CD4-positive, alpha-beta memory T cell (primary cell): ENCODE results near the gene LYPLAL1. TPM values are rescaled to one million over a fixed set of nuclear protein-coding genes. Genes with fewer than 3 reads are reported as not detected.

ENCODE experiments used
- CTCF ChIA-PET: fragments of 350-600 bp; sonication (Branson Sonifier 250); formaldehyde crosslinking; loops from one replicate; lab custom pipeline; 2021; ENCODE audit warnings: inconsistent platforms; ENCODE audit not compliant: partially characterized antibody; lab: Charles Lee
- POLR2A ChIA-PET: fragments of 350-600 bp; sonication (Branson Sonifier 250); formaldehyde crosslinking; loops from one replicate; lab custom pipeline; 2021; ENCODE audit not compliant: partially characterized antibody; lab: Charles Lee
- DNase-seq, 5 donors: peaks; one replicate each; pipeline versions ENCODE4 v3.0.0 to v3.0.0-alpha.2; 2020 to 2022; ENCODE audit warnings: mixed read lengths in 1 of 5
- H3K27ac ChIP-seq: one replicate; pipeline ENCODE4 v1.7.0; 2013; ENCODE audit warnings: low read depth, low read length
- H3K27me3 ChIP-seq: 2 replicates; pipeline ENCODE4 v1.7.0; 2013; ENCODE audit warnings: mild to moderate bottlenecking, low read length, moderate library complexity; ENCODE audit not compliant: insufficient read depth
- H3K36me3 ChIP-seq: 2 replicates; pipeline ENCODE4 v1.7.0; 2013; ENCODE audit warnings: mild to moderate bottlenecking, low read length, moderate library complexity; ENCODE audit not compliant: insufficient read depth
- H3K4me1 ChIP-seq: 2 replicates; pipeline ENCODE4 v1.7.0; 2013; ENCODE audit warnings: mild to moderate bottlenecking, low read length, moderate library complexity; ENCODE audit not compliant: insufficient read depth
- H3K4me3 ChIP-seq, 2 donors: one replicate each; pipeline ENCODE4 v1.7.0; 2013; ENCODE audit warnings: low read length in 2 of 2, mild to moderate bottlenecking in 1 of 2
- H3K9me3 ChIP-seq, 2 donors: one replicate each; pipeline ENCODE4 v1.7.0; 2013; ENCODE audit warnings: low read length in 2 of 2, control low read depth in 1 of 2; ENCODE audit not compliant: control insufficient read depth in 1 of 2
- H3K27ac Mint-ChIP-seq, 7 donors: one replicate each; pipeline ENCODE4 v1.8.0; 2020 to 2021; ENCODE audit warnings: mixed read lengths in 7 of 7, mild to moderate bottlenecking in 6 of 7, inconsistent platforms in 3 of 7, moderate library complexity in 3 of 7
- H3K27me3 Mint-ChIP-seq, 2 donors: one replicate each; pipeline ENCODE4 v1.8.0; 2020 to 2021; ENCODE audit warnings: mixed read lengths in 2 of 2
- H3K36me3 Mint-ChIP-seq, 2 donors: one replicate each; pipeline ENCODE4 v1.8.0; 2020 to 2021; ENCODE audit warnings: mixed read lengths in 2 of 2, inconsistent platforms in 1 of 2, mild to moderate bottlenecking in 1 of 2
- H3K4me1 Mint-ChIP-seq, 4 donors: one replicate each; pipeline ENCODE4 v1.8.0; 2020 to 2021; ENCODE audit warnings: mixed read lengths in 4 of 4, mild to moderate bottlenecking in 1 of 4
- H3K4me3 Mint-ChIP-seq, 8 donors: one replicate each; pipeline ENCODE4 v1.8.0; 2020 to 2021; ENCODE audit warnings: mixed read lengths in 8 of 8, mild to moderate bottlenecking in 7 of 8, moderate library complexity in 6 of 8, inconsistent platforms in 3 of 8
- H3K9me3 Mint-ChIP-seq, 8 donors: one replicate each; pipeline ENCODE4 v1.8.0; 2020 to 2021; ENCODE audit warnings: mixed read lengths in 8 of 8, mild to moderate bottlenecking in 5 of 8, inconsistent platforms in 3 of 8, moderate library complexity in 1 of 8
- intact Hi-C: fragments of 100-400 bp; cut with micrococcal nuclease; formaldehyde crosslinking; loops from one replicate; pipeline ENCODE4 v1.15.1; 2023
- polyA plus RNA-seq, 2 donors: library from polyadenylated mRNA; unstranded; fragments of 300-500 nt; fragmentation: Illumina TruSeq; gene quantifications; one replicate each; pipeline ENCODE4 v1.2.3, GENCODE V29; 2021
- total RNA-seq, 2 experiments: library from RNA; stranded (reverse); gene quantifications; one replicate each; pipeline ENCODE4 v1.2.3, GENCODE V29; 2021

LYPLAL1 gene
- total and polyA plus RNA-seq, 4 experiments from 2014 or later: 22.1 to 33.7 (median 29.3) TPM

DNA sequence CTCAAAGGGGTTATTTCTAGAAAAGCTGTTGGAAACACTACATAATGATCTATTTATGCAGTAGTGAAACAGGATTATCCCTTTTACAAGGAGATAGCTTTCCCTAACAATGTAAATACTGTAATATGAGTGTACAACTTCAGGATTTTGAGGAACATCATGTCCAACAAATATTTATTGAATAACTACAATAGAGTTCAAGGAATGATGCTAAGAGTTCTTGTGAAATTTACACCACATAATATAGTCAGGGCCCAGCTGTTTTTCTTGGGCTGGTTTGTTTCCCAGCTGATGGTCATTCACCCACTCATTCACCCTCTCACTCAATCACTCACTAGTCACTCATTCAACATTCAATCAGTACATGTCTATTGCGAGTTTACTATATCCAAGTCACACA, 12.3 kb upstream of the LYPLAL1 start:
- no peak overlapping the region for H3K4me3 ChIP-seq
- POLR2A ChIA-PET: interaction anchor here (2.1 kb wide), 1 partner anchor 12 kb away, joined by 7 read pairs; the partner anchor contains the start of gene LYPLAL1

DNA sequence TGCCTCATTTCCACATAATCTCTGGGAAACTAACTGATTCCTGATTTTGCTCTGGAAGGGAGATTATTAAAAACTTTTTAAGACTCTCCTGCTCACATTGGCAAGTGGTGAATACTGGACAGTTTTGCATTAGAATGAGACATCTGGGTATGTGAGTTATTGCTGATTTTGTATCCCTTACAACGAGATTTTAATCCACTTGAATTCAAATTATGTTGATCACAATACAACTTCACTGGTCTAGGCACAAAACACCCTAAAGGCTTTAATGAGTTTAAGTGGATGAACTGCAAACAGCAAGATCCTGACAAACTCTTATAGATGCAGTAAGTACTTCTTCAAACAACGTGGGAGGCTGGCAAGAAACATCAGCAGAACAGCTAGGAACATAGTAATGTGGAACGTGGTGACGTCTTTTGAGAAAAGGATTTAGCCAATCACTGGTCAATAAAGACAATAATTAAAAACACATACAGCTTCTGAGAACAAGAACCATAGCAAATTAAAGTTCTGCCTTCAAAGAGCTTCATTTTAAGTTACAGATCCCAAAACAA, 10.2 kb upstream of the LYPLAL1 start:
- no peaks in the 10 kb centered on the region for H3K9me3 Mint-ChIP-seq

More for the DNA sequence above, 12.3 kb upstream of the LYPLAL1 start:
- Mint-ChIP-seq H3K9me3 (no peaks in the 10 kb centered on the region), H3K27me3 (peaks cover 3 to 5% of the 10 kb centered on the region in 2 donors), H3K36me3 (no peaks in the 10 kb centered on the region), H3K27ac (no peak overlapping the region), H3K4me1 (no peaks in the 10 kb centered on the region), H3K4me3 (no peak overlapping the region)
- Histone ChIP-seq H3K27ac (no peak overlapping the region), H3K36me3 (no peaks in the 10 kb centered on the region), H3K27me3 (no peaks in the 10 kb centered on the region), H3K9me3 (no peaks in the 10 kb centered on the region), H3K4me1 (no peaks in the 10 kb centered on the region)
- CTCF ChIA-PET: no interaction called here
- DNase-seq: no peak
- intact Hi-C loops: no loop called here

DNA sequence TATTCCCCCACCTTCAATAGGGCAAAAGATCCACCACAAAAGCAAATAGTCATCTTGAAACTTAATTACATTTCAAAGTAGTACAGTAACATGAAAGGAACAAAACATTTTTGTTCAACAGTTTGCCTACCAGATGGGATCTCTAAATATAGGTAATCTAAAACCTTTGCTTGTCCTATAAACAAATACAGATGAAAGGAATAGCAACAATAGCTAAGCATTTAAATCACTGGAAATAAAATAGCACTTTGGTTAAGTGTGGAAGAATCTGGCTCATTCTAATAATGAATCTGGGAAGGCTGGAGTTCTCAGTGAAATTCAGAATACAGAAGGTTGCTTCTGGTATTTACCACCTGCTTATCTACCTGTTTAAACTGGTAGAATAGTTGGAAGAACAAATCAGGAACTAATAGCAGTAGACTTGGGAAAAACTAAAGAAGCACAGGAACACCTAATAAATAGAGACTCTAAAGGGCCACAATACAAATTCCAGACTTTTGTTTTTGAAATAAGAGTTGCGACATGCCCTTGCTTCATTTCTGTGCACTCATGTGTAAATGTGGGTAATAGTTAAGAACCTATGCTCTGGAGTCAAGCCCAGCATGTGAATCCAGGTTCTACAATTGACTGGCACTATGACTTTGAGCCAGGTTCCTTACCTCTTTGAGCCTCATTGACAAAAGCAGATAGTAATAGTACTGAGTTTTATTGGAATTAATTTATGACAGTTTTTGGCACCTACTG, 2.3 kb upstream of the LYPLAL1 start:
- CTCF ChIA-PET: no interaction called here

More for the DNA sequence above, 10.2 kb upstream of the LYPLAL1 start:
- intact Hi-C loops: no loop called here
- Histone ChIP-seq H3K4me1 (no peaks in the 10 kb centered on the region), H3K27me3 (no peaks in the 10 kb centered on the region), H3K9me3 (no peaks in the 10 kb centered on the region), H3K4me3 (no peak overlapping the region), H3K36me3 (no peaks in the 10 kb centered on the region), H3K27ac (no peak overlapping the region)
- Mint-ChIP-seq H3K4me3 (no peak overlapping the region), H3K36me3 (no peaks in the 10 kb centered on the region), H3K27me3 (peaks cover 3 to 7% of the 10 kb centered on the region in 2 donors), H3K27ac (no peak overlapping the region), H3K4me1 (no peaks in the 10 kb centered on the region)
- ChIA-PET CTCF (no interaction called here), POLR2A (no interaction called here)
- DNase-seq: no peak

DNA sequence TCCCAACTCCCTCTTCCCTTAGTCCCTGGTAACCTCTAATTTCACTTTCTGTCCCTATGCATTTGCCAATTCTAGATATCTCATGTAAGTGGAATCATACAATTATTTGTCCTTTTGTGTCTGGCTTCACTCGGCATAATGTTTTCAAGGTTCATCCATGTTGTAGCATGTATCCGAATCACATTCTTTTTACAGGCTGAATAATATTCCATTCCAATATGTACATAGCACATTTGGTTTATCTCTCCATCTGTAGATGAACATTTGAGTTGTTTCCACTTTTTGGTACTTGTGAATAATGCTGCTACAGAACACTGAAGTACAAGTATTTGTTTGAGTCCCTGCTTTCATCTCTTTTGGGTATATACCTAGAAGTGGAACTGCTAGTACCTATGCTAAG, 857 bp upstream of the LYPLAL1 start:
- Mint-ChIP-seq H3K4me3 (peak overlapping the region in 7 of 8 donors; percentile 36 to 100 (median 99)), H3K9me3 (no peaks in the 10 kb centered on the region), H3K27me3 (peaks cover 0 to 2% of the 10 kb centered on the region in 2 donors), H3K4me1 (peaks cover 33 to 44% (median 39%) of the 10 kb centered on the region in 4 donors), H3K27ac (peak overlapping the region; percentile 59 to 99 (median 93)), H3K36me3 (peaks cover 4 to 11% of the 10 kb centered on the region in 2 donors)
- Histone ChIP-seq H3K27me3 (no peaks in the 10 kb centered on the region), H3K9me3 (no peaks in the 10 kb centered on the region), H3K4me1 (peaks cover 33% of the 10 kb centered on the region), H3K27ac (no peak overlapping the region), H3K4me3 (no peak overlapping the region), H3K36me3 (no peaks in the 10 kb centered on the region)
- DNase-seq: no peak
- intact Hi-C loops: loop anchor here (1.0 to 5.0 kb wide), 3 partner anchors 826 to 888 kb away; partner anchors contain the start of genes EPRS1, RRP15 and TGFB2
- ChIA-PET POLR2A (interaction anchor here (0.9 kb wide), 1 partner anchor 1542 kb away, joined by 5 read pairs; the partner anchor contains the start of genes GPATCH2 and SPATA17), CTCF (interaction anchor here (0.8 kb wide), 1 partner anchor 12 kb away, joined by 4 read pairs; no protein-coding TSS in a partner anchor)

More for the DNA sequence above, 2.3 kb upstream of the LYPLAL1 start:
- Mint-ChIP-seq H3K36me3 (peaks cover under 1 to 11% of the 10 kb centered on the region in 2 donors), H3K4me3 (no peak overlapping the region), H3K27ac (no peak overlapping the region), H3K27me3 (peaks cover 0 to 2% of the 10 kb centered on the region in 2 donors), H3K4me1 (peaks cover 20 to 29% (median 26%) of the 10 kb centered on the region in 4 donors), H3K9me3 (no peaks in the 10 kb centered on the region)
- Histone ChIP-seq H3K4me1 (peaks cover 32% of the 10 kb centered on the region), H3K27me3 (no peaks in the 10 kb centered on the region), H3K4me3 (no peak overlapping the region), H3K36me3 (no peaks in the 10 kb centered on the region), H3K27ac (no peak overlapping the region), H3K9me3 (no peaks in the 10 kb centered on the region)
- POLR2A ChIA-PET: no interaction called here
- DNase-seq: no peak
- intact Hi-C loops: loop anchor here (5.0 kb wide), 2 partner anchors 824 to 876 kb away; partner anchors contain the start of genes EPRS1 and TGFB2

DNA sequence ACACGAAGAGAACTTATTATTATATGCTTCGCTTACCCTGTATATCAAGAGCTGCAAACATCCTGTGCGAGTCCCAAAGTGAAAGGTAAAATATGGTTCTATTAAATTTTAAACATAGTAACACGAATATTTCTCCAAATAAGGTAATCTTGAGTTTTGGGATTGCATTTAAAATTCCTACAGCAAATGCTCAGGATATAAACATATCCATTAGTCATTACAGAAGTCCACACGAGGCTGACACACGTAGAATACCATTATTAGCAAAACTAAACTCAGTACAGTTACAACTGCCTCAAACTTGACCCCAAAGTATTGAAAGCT, 282 bp upstream of the LYPLAL1 start:
- H3K27ac Mint-ChIP-seq: peak overlapping the region; percentile 88 to 99 (median 98)
- H3K9me3 Mint-ChIP-seq: no peaks in the 10 kb centered on the region
- Histone ChIP-seq H3K36me3 (no peaks in the 10 kb centered on the region), H3K9me3 (no peaks in the 10 kb centered on the region), H3K27ac (peak overlapping the region; percentile 79), H3K4me3 (peak overlapping the region; percentile 42 to 84), H3K27me3 (no peaks in the 10 kb centered on the region), H3K4me1 (peaks cover 35% of the 10 kb centered on the region)
- no peaks in the 10 kb centered on the region for H3K27me3 Mint-ChIP-seq
- H3K4me1 Mint-ChIP-seq: peaks cover 35 to 47% (median 42%) of the 10 kb centered on the region in 4 donors
- intact Hi-C loops: loop anchor here (1.0 to 5.0 kb wide), 3 partner anchors 826 to 888 kb away; partner anchors contain the start of genes EPRS1, RRP15 and TGFB2
- CTCF ChIA-PET: interaction anchor here (0.8 to 1.4 kb wide), 3 partner anchors 13 to 34 kb away, joined by 3 to 4 read pairs (median 3); no protein-coding TSS in a partner anchor
- POLR2A ChIA-PET: interaction anchor here (0.5 to 1.3 kb wide), 4 partner anchors 9 to 1543 kb away, joined by 3 to 7 read pairs (median 5); partner anchors contain the start of genes GPATCH2, RRP15 and SPATA17
- peak overlapping the region; percentile 93 to 100 (median 99) for H3K4me3 Mint-ChIP-seq
- peaks cover 4 to 11% of the 10 kb centered on the region in 2 donors for H3K36me3 Mint-ChIP-seq
- DNase-seq: no peak

DNA sequence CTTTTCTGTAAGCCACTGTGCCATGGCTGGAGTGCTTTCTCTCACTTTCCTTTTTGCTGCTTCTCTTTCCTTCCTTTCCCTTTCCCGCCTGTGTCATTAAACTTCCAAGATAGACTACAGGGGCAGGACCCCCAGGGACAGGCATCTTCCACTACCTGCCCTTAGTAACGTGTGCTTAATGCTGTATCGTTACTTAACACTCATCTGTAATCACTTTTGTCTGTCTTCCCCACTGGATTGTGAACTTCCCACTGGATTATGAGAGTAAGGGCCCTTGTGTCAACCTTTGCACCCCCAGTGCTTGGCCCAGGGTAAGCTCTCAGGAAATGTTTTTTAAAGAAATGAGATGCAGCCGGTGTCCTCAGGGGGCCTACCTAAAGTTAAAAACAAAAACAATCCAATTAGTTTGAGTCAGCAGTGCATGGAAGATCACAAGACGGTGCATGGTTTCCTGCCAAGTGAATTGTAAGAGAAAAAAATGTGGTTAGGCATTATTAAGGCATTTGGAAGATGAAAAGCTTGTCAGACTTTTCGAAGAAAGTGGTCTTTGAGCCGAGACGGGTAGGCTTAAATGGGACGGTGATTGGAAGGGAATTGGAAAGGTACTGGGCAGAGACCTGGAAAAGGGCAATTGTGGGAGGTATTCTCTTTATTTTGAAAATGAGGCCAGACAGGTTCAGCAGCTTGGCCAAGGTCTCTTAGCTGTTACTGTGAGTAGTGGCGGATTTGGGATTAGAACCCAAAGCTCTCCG, 958 bp downstream of the LYPLAL1 start:
- H3K4me3 Mint-ChIP-seq: peak overlapping the region; percentile 93 to 100 (median 99)
- H3K9me3 Mint-ChIP-seq: no peaks in the 10 kb centered on the region
- POLR2A ChIA-PET: interaction anchor here (1.3 to 1.8 kb wide), 2 partner anchors 14 to 890 kb away, joined by 5 to 7 read pairs; partner anchors contain the start of gene RRP15
- H3K27ac Mint-ChIP-seq: peak overlapping the region; percentile 88 to 99 (median 98)
- H3K27me3 Mint-ChIP-seq: no peaks in the 10 kb centered on the region
- DNase-seq: peak; percentile 35 to 51 (median 43)
- CTCF ChIA-PET: interaction anchor here (1.2 to 1.4 kb wide), 2 partner anchors 17 to 33 kb away, joined by 3 read pairs; no protein-coding TSS in a partner anchor
- Histone ChIP-seq H3K27me3 (no peaks in the 10 kb centered on the region), H3K4me3 (peak overlapping the region; percentile 42 to 84), H3K9me3 (no peaks in the 10 kb centered on the region), H3K27ac (peak overlapping the region; percentile 79), H3K36me3 (no peaks in the 10 kb centered on the region), H3K4me1 (peaks cover 35% of the 10 kb centered on the region)
- intact Hi-C loops: loop anchor here (1.0 to 5.0 kb wide), 3 partner anchors 9 to 873 kb away; partner anchors contain the start of genes EPRS1 and TGFB2
- peaks cover 35 to 47% (median 42%) of the 10 kb centered on the region in 4 donors for H3K4me1 Mint-ChIP-seq
- H3K36me3 Mint-ChIP-seq: peaks cover 9 to 15% of the 10 kb centered on the region in 2 donors
